ENCODE measurements around the gene KLRC3. TPM values are rescaled to one million over a fixed set of nuclear protein-coding genes. Genes with fewer than 3 reads are reported as not detected.
A peak's percentile ranks its signal among the peaks of the same experiment; 100 is the strongest.
"Not testable (repeated sequence)": the region's sequence is repeated elsewhere in the genome, so short reads cannot be mapped to it uniquely, and the experiment has no call there.

The KLRC3 gene
- total RNA-seq (2022) (not detected in 2 replicates), Bru-seq, nascent RNA (not detected), BruChase-seq, experiment 1, labeled RNA remaining after a 6-hour chase (percentile 32 among the genes with signal in this experiment), BruChase-seq, experiment 2, labeled RNA remaining after a 2-hour chase (not detected)
- long read RNA-seq, result 0 reads

- DNase-seq; BruUV-seq (replicated peaks); H3K27ac Mint-ChIP-seq (ENCODE audit: unreplicated experiment); H3K4me1 Mint-ChIP-seq (ENCODE audit: low read depth, unreplicated experiment); H3K9me3 Mint-ChIP-seq (ENCODE audit: low read depth, unreplicated experiment); intact Hi-C loops (cut with micrococcal nuclease; ENCODE audit: unreplicated experiment); H3K4me3 Mint-ChIP-seq (ENCODE audit: low read depth, unreplicated experiment); CTCF ChIA-PET; H3K27me3 Mint-ChIP-seq (ENCODE audit: unreplicated experiment); H3K36me3 Mint-ChIP-seq (ENCODE audit: insufficient read depth, unreplicated experiment): not testable (repeated sequence)
Observed at GRCh38 chr12:10420334-10420733, at the start of gene KLRC3. KLRC3 (minus strand) TSS chr12:10420595; CDS start chr12:10420550, 45 bp downstream.

GRCh38 chr12:10469701-10470100 lies 49.3 kb upstream of the KLRC3 start:
- Mint-ChIP-seq H3K27me3 (ENCODE audit: unreplicated experiment) (no peaks in the 10 kb centered on the region), H3K36me3 (ENCODE audit: insufficient read depth, unreplicated experiment) (no peaks in the 10 kb centered on the region), H3K27ac (ENCODE audit: unreplicated experiment) (no peak overlapping the region), H3K4me3 (ENCODE audit: low read depth, unreplicated experiment) (no peak overlapping the region), H3K9me3 (ENCODE audit: low read depth, unreplicated experiment) (no peaks in the 10 kb centered on the region), H3K4me1 (ENCODE audit: low read depth, unreplicated experiment) (peaks cover 13% of the 10 kb centered on the region)
- no TSS peak for BruUV-seq (replicated peaks)
- intact Hi-C loops (cut with micrococcal nuclease; ENCODE audit: unreplicated experiment), result no loop called here
- CTCF ChIA-PET, result no interaction called here
- TF ChIP-seq CTCF (IDR thresholded peaks at IDR 0.05; ENCODE audit: unreplicated experiment), result no peak
- DNase-seq, result no peak

GRCh38 chr12:10466311-10466710 lies 45.9 kb upstream of the KLRC3 start:
- Mint-ChIP-seq H3K4me3 (ENCODE audit: low read depth, unreplicated experiment) (no peak overlapping the region), H3K4me1 (ENCODE audit: low read depth, unreplicated experiment) (peaks cover 6% of the 10 kb centered on the region), H3K36me3 (ENCODE audit: insufficient read depth, unreplicated experiment) (no peaks in the 10 kb centered on the region), H3K27ac (ENCODE audit: unreplicated experiment) (no peak overlapping the region), H3K27me3 (ENCODE audit: unreplicated experiment) (no peaks in the 10 kb centered on the region), H3K9me3 (ENCODE audit: low read depth, unreplicated experiment) (peaks cover 5% of the 10 kb centered on the region)
- no peak for TF ChIP-seq CTCF (IDR thresholded peaks at IDR 0.05; ENCODE audit: unreplicated experiment)
- no TSS peak for BruUV-seq (replicated peaks)
- intact Hi-C loops (cut with micrococcal nuclease; ENCODE audit: unreplicated experiment), result no loop called here
- no peak for DNase-seq
- CTCF ChIA-PET, result no interaction called here

- no TSS peak for BruUV-seq (replicated peaks)
- H3K4me1 Mint-ChIP-seq (ENCODE audit: low read depth, unreplicated experiment), result no peaks in the 10 kb centered on the region
- intact Hi-C loops (cut with micrococcal nuclease; ENCODE audit: unreplicated experiment), result no loop called here
- no peaks in the 10 kb centered on the region for H3K27me3 Mint-ChIP-seq (ENCODE audit: unreplicated experiment)
- peaks cover 5% of the 10 kb centered on the region for H3K9me3 Mint-ChIP-seq (ENCODE audit: low read depth, unreplicated experiment)
- no peak overlapping the region for H3K4me3 Mint-ChIP-seq (ENCODE audit: low read depth, unreplicated experiment)
- no peak for DNase-seq
- no peak for TF ChIP-seq CTCF (IDR thresholded peaks at IDR 0.05; ENCODE audit: unreplicated experiment)
- no peaks in the 10 kb centered on the region for H3K36me3 Mint-ChIP-seq (ENCODE audit: insufficient read depth, unreplicated experiment)
- H3K27ac Mint-ChIP-seq (ENCODE audit: unreplicated experiment), result no peak overlapping the region
- CTCF ChIA-PET, result no interaction called here
Observed at GRCh38 chr12:10457760-10458159, 37.4 kb upstream of the KLRC3 start.

GRCh38 chr12:10456856-10457255 lies 36.5 kb upstream of the KLRC3 start:
- no peaks in the 10 kb centered on the region for H3K27me3 Mint-ChIP-seq (ENCODE audit: unreplicated experiment)
- intact Hi-C loops (cut with micrococcal nuclease; ENCODE audit: unreplicated experiment), result no loop called here
- CTCF ChIA-PET, result no interaction called here
- DNase-seq, result no peak
- H3K4me3 Mint-ChIP-seq (ENCODE audit: low read depth, unreplicated experiment), result no peak overlapping the region
- no TSS peak for BruUV-seq (replicated peaks)
- no peaks in the 10 kb centered on the region for H3K36me3 Mint-ChIP-seq (ENCODE audit: insufficient read depth, unreplicated experiment)
- H3K9me3 Mint-ChIP-seq (ENCODE audit: low read depth, unreplicated experiment), result peaks cover 2% of the 10 kb centered on the region
- H3K4me1 Mint-ChIP-seq (ENCODE audit: low read depth, unreplicated experiment), result no peaks in the 10 kb centered on the region
- no peak for TF ChIP-seq CTCF (IDR thresholded peaks at IDR 0.05; ENCODE audit: unreplicated experiment)
- H3K27ac Mint-ChIP-seq (ENCODE audit: unreplicated experiment), result no peak overlapping the region
